ENCODE data around the gene PCDH18.
"Not testable (repeated sequence)": the region's sequence is repeated elsewhere in the genome, so short reads cannot be mapped to it uniquely, and the experiment has no call there.

PCDH18 gene, protein sequence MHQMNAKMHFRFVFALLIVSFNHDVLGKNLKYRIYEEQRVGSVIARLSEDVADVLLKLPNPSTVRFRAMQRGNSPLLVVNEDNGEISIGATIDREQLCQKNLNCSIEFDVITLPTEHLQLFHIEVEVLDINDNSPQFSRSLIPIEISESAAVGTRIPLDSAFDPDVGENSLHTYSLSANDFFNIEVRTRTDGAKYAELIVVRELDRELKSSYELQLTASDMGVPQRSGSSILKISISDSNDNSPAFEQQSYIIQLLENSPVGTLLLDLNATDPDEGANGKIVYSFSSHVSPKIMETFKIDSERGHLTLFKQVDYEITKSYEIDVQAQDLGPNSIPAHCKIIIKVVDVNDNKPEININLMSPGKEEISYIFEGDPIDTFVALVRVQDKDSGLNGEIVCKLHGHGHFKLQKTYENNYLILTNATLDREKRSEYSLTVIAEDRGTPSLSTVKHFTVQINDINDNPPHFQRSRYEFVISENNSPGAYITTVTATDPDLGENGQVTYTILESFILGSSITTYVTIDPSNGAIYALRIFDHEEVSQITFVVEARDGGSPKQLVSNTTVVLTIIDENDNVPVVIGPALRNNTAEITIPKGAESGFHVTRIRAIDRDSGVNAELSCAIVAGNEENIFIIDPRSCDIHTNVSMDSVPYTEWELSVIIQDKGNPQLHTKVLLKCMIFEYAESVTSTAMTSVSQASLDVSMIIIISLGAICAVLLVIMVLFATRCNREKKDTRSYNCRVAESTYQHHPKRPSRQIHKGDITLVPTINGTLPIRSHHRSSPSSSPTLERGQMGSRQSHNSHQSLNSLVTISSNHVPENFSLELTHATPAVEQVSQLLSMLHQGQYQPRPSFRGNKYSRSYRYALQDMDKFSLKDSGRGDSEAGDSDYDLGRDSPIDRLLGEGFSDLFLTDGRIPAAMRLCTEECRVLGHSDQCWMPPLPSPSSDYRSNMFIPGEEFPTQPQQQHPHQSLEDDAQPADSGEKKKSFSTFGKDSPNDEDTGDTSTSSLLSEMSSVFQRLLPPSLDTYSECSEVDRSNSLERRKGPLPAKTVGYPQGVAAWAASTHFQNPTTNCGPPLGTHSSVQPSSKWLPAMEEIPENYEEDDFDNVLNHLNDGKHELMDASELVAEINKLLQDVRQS

GRCh38 chr4:137531986-137532868, at the start of gene PCDH18:
Gene PCDH18, minus strand, starts transcription at chr4:137532494. Its CDS starts 406 bp downstream, at chr4:137532088.
- H3K4me3 ChIP-seq = peak within 1 kb of the TSS; percentile 24 to 47 (median 36)
- H3K27ac ChIP-seq = peak within 1 kb of the TSS in 19 of 21 experiments; percentile 31 to 81 (median 76)

DNA sequence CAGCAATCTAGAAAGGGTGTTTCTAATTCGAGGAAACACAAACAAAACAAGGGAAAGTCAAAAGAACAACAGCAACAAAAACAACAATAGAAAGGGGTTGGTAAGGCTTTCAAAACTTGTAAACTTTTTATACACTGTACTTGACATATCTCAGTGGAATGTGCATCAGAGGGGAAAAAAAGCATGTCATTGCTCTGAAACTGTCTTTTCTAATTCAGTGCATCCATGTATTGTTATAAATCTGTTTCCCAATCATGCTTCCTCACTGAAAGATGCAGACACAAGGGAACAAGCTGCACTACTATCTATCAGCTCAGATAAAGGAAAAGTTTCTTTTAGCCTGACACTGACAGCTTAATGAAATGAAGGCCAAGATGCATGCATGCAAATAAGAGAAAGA, 44.2 kb upstream of the PCDH18 start:
- no peak overlapping the region for H3K27ac ChIP-seq
- H3K4me3 ChIP-seq = no peak overlapping the region

GRCh38 chr4:137572647-137573046, 40.4 kb upstream of the PCDH18 start:
- no peak overlapping the region for H3K27ac ChIP-seq
- H3K4me3 ChIP-seq = no peak overlapping the region

- Histone ChIP-seq H3K27ac (no peak overlapping the region), H3K4me3 (no peak overlapping the region)
Observed at GRCh38 chr4:137572163-137572562, 39.9 kb upstream of the PCDH18 start.

- Histone ChIP-seq H3K4me3 (no peak overlapping the region), H3K27ac (peak overlapping the region in 2 of 21 experiments; percentile 4 to 38)
Observed at GRCh38 chr4:137559801-137560200, 27.5 kb upstream of the PCDH18 start.

GRCh38 chr4:137558951-137559350, 26.7 kb upstream of the PCDH18 start:
- Histone ChIP-seq H3K4me3 (no peak overlapping the region), H3K27ac (peak overlapping the region in 3 of 21 experiments; percentile 4 to 38 (median 22))

DNA sequence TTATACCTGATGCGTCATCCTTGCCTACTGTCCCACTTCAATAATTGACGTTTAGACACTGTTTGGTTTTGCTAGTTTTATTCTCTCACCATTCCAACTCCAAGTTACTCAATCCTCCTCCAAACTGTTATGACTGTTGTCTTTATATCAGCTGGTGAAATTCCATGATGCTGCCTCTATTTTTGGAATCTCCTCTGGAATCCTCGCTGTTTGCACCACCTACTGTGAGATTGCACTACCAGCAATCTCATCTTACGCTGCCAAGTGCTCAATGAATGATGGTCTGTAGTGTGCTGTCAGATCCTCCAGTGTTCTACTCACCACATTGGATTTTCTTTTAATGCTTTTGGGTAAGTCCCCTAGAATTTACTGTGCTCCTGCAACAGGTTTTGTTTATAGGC, 13.2 kb upstream of the PCDH18 start:
- H3K27ac ChIP-seq = no peak overlapping the region
- no peak overlapping the region for H3K4me3 ChIP-seq

DNA sequence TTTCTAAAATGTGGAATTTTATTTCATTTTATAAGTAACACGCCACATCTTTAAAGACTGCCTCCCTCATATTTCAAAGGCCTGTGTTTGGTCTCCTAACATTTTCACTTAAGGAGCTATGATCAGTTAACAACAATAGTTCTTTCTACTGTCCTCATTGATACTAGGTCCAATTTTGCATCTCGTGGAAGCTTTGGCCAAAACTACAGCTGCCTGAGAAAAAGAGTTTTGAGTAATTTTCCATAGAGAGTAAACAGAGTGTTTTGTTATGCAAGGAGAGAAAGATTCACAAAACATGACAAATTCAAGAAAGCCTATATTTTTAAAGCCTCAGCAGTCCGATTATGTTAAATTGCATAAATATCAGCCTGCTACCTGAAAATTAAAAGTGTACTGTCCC, 11.4 kb upstream of the PCDH18 start:
- Histone ChIP-seq H3K27ac (peak overlapping the region in 3 of 21 experiments; percentile 1 to 76 (median 62)), H3K4me3 (no peak overlapping the region)

DNA sequence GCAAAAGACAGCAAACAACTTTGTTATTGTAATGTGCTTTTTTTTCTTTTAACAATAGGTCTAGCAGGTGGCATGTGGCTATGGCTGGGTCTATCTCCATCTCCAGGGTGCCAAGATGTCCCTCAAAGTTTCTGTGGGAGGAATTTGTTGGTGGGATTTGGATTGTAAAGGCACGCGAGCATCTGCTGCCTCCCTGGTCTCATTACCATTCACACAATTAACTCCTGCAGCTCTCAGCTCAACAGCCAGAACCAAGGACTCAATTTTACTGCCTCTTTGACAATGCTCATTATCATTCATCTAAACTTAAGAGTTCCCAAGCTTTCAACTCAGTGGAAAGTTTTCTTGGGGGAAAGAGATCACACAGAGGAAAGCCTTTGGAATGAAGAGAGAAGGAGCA, 10.9 kb upstream of the PCDH18 start:
- peak overlapping the region in 4 of 21 experiments; percentile 1 to 76 (median 36) for H3K27ac ChIP-seq

GRCh38 chr4:137541876-137542646, 9.8 kb upstream of the PCDH18 start:
- H3K27ac ChIP-seq = peak overlapping the region in 10 of 21 experiments; percentile 16 to 76 (median 52)
- H3K4me3 ChIP-seq = peak overlapping the region in 1 of 7 experiments; percentile 11

More for the DNA sequence above, 10.9 kb upstream of the PCDH18 start:
- H3K4me3 ChIP-seq = no peak overlapping the region

- Histone ChIP-seq H3K4me3 (no peak overlapping the region), H3K27ac (no peak overlapping the region)
Observed at GRCh38 chr4:137541181-137541580, 8.9 kb upstream of the PCDH18 start.

DNA sequence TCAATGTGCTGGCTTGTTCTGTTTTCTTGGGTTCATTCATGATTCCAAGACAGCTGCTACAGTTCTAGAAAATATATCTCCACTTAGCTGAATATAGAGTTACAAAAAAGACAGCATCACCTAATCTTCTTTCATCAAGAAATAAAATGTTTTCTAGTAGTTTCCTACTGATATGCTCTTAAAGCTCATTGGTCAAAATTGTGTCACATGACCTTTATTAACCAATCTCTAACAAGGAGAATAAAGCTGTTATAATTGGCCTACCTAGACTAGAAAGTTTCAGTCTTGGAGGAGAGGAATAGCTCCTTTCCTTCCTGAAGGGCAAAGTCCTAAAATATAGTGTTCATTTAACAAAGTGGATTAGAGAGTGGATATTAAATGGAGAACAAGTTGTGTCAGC, 8.1 kb upstream of the PCDH18 start:
- H3K27ac ChIP-seq = no peak overlapping the region
- H3K4me3 ChIP-seq = no peak overlapping the region

DNA sequence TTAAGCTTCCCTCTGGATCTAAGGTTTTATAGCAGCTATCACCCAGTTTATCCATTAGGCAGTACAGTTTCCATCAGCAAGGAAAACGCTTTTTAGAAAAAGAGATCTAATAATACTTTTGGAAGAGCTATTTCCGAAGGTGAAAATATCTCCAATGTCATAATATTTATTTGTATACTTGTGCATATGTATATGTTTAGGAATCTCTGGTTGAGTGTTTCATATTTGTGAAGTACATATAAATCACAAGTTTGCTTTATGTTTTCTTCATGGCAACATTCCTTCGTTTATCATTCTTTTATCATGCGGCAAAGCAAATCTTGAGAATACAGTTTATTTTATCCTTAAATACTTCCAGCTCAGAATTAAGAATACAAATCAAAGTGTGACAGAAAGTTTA, 6.2 kb upstream of the PCDH18 start:
- Histone ChIP-seq H3K27ac (no peak overlapping the region), H3K4me3 (no peak overlapping the region)

GRCh38 chr4:137537807-137538206, 5.5 kb upstream of the PCDH18 start:
- not testable (repeated sequence) for H3K27ac ChIP-seq, H3K4me3 ChIP-seq

DNA sequence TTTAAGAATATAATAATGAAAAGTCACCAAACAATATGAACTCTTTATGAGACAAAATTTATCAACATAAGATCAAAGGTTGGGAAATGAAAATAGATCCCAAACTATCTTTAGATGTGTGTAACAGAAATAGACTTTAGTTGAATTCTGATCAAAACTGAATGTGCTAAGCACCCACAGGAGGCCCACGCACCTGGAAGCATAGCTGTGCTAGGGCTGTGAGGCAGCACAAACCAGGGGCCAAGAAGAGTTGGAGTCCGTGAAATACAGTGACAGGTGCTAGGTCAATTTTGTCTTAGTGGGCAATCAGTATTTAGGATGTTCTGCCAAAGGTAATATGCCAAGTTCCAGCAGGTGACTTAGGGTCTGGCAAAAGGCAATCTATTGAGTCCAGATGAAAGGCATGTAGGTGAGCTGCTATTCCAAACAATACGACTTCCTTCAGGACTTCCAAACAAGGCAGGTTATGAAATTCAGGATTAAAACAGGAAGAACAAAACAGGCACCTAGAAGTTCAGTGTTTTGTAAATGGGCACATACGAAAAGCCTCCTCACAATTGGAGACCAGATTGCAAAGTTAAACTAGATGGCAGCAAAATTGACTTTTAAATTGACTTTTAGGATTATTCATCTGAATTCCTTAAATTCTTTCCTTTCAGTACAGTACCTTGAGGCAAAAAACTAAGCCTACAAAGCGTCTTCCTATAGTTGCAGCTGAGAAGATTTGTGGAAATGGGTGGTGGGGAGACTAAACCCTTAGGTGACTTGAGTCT, 4.7 kb upstream of the PCDH18 start:
- no peak overlapping the region for H3K27ac ChIP-seq
- no peak overlapping the region for H3K4me3 ChIP-seq

GRCh38 chr4:137535718-137536117, 3.4 kb upstream of the PCDH18 start:
- Histone ChIP-seq H3K27ac (peak overlapping the region in 1 of 21 experiments; percentile 80), H3K4me3 (no peak overlapping the region)

DNA sequence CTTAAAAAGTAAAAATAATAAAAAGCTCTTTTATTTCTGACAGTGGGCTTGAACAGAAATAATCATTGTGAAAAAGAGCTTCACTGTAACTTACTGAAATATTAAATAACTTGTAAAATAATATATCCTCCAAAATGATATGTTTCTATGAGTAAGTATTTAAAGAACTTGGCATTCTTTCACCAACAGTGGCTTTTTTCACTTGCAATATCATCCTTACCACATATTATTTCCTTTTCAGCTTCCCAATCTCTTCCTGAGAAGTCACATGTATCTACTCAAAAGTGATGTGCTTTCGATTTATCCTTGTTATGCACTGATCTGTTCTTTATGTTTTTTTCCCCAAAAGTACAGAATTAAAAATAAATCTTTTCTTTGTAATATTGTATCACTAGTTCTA, 2.2 kb upstream of the PCDH18 start:
- no peak overlapping the region for H3K4me3 ChIP-seq
- H3K27ac ChIP-seq = peak overlapping the region in 10 of 21 experiments; percentile 54 to 81 (median 77)

Data from skin epidermis (tissue), 12 donors.